Measurements from ENCODE around the gene TRIP13. TPM values are rescaled to one million over a fixed set of nuclear protein-coding genes. Genes with fewer than 3 reads are reported as not detected.

The TRIP13 gene
- total and polyA plus RNA-seq, 2 of the 4 experiments (the other 2 are of a cell fraction): 17.1 to 35.5 TPM

GRCh38 chr5:936149-937144 lies 43.8 kb downstream of the TRIP13 start:
- peaks cover 7% of the 10 kb centered on the region; the same call in 1 of the 2 replicates for H3K4me1 ChIP-seq (ENCODE audit: control insufficient read depth, insufficient read depth, low read length)
- no peak overlapping the region for H3K23ac ChIP-seq (ENCODE audit: low read depth, low read length)
- peaks cover 46% of the 10 kb centered on the region for H3K27me3 ChIP-seq (ENCODE audit: control insufficient read depth, insufficient read depth, low read length)
- H4K8ac ChIP-seq (ENCODE audit: low read depth in 2 of 2, low read length in 2 of 2): no peak overlapping the region
- ATAC-seq (ENCODE audit: low read depth) (no peak), DNase-seq (no peak)
- H3K4ac ChIP-seq (ENCODE audit: low read depth, low read length): no peak overlapping the region
- H4K20me1 ChIP-seq (ENCODE audit: insufficient read depth, low read length): no peaks in the 10 kb centered on the region
- no peaks in the 10 kb centered on the region for H3K9me1 ChIP-seq (ENCODE audit: insufficient read depth, low read length)
- dilution Hi-C loops (cut with HindIII; ENCODE audit: low sequenced_read_pairs, unreplicated experiment) (no loop called here), in situ Hi-C loops (cut with MboI; ENCODE audit: low sequenced_read_pairs) (loop anchor here (10.0 kb wide), 3 partner anchors 198 to 708 kb away; no protein-coding TSS in a partner anchor), intact Hi-C loops (cut with micrococcal nuclease) (no loop called here)
- POLR2A ChIA-PET (ENCODE audit: unreplicated experiment): no interaction called here
- no peak overlapping the region for H3K27ac ChIP-seq (ENCODE audit: insufficient read depth, low read length)
- no peak overlapping the region for H2BK5ac ChIP-seq (ENCODE audit: low read depth, low read length, poor library complexity, severe bottlenecking)
- H2BK120ac ChIP-seq (ENCODE audit: low read depth, low read length): no peak overlapping the region
- no peak overlapping the region for H3K4me2 ChIP-seq (ENCODE audit: low read depth, low read length)
- no peak overlapping the region; the same call in 1 of the 2 replicates for H3K18ac ChIP-seq (ENCODE audit: low read depth, low read length)
- H3K14ac ChIP-seq (replicated peaks; ENCODE audit: low read depth, low read length): no peak overlapping the region
- no peaks in the 10 kb centered on the region for H3K79me1 ChIP-seq (ENCODE audit: low read depth in 1 of 2, low read length in 2 of 2)
- H3K9ac ChIP-seq (ENCODE audit: low read depth, low read length): no peak overlapping the region
- WGBS, 2 experiments (ENCODE audit: extremely low coverage in 2 of 2, insufficient read length in 1 of 2): 88% methylated on average over 8 of the region's 19 CpGs; no CpG with 5 or more reads in 1 of the 2 experiments
- peak overlapping the region; percentile 55 for H2AK9ac ChIP-seq (replicated peaks; ENCODE audit: low read depth, low read length, poor library complexity)
- H2BK15ac ChIP-seq (ENCODE audit: low read depth, low read length): peak overlapping the region; percentile 22; the same call in 1 of the 3 replicates
- no peak overlapping the region for H3K4me3 ChIP-seq (ENCODE audit: insufficient read depth, low read depth, low read length)
- no peaks in the 10 kb centered on the region for H3K9me3 ChIP-seq (ENCODE audit: control insufficient read depth, insufficient read depth, low read length)
- CTCF ChIA-PET: interaction anchor here (1.0 to 1.5 kb wide), 3 partner anchors 12 to 231 kb away, joined by 3 to 6 read pairs (median 4); no protein-coding TSS in a partner anchor
- no peak overlapping the region for H3K56ac ChIP-seq (ENCODE audit: extremely low read depth, insufficient read depth, low read length)
- H2AK5ac ChIP-seq (ENCODE audit: low read depth, low read length): peak overlapping the region; percentile 39; the same call in 1 of the 2 replicates
- H4K91ac ChIP-seq (ENCODE audit: insufficient read depth, low read depth, low read length): no peak overlapping the region
- H2BK20ac ChIP-seq (ENCODE audit: low read depth, low read length): no peak overlapping the region
- H4K5ac ChIP-seq (ENCODE audit: low read depth, low read length): no peak overlapping the region
- H2AFZ ChIP-seq (replicated peaks; ENCODE audit: low read length, poor library complexity): no peak overlapping the region
- no peaks in the 10 kb centered on the region for H3K36me3 ChIP-seq (ENCODE audit: control insufficient read depth, insufficient read depth, low read length)
- BruUV-seq (replicated peaks): no TSS peak
- TF ChIP-seq SMC3 (IDR thresholded peaks at IDR 0.05; ENCODE audit: low read depth, low read length) (no peak), MAFK (IDR thresholded peaks at IDR 0.05; ENCODE audit: low read depth, low read length) (no peak), POLR2A (IDR thresholded peaks at IDR 0.05; ENCODE audit: low read depth, low read length) (no peak), CEBPB (IDR thresholded peaks at IDR 0.05; ENCODE audit: low read depth, low read length) (no peak), CTCF (conservative IDR thresholded peaks at IDR 0.05; ENCODE audit: low read depth, low read length) (no peak), MXI1 (IDR thresholded peaks at IDR 0.05; ENCODE audit: borderline replicate concordance, low read depth, low read length) (no peak), CHD1 (IDR thresholded peaks at IDR 0.05; ENCODE audit: low read depth, low read length) (no peak), RFX5 (IDR thresholded peaks at IDR 0.05; ENCODE audit: low read depth, low read length) (no peak), RAD21 (IDR thresholded peaks at IDR 0.05; ENCODE audit: low read length) (no peak), FOS (IDR thresholded peaks at IDR 0.05; ENCODE audit: low read depth, low read length) (no peak), BHLHE40 (IDR thresholded peaks at IDR 0.05; ENCODE audit: low read depth, low read length) (no peak), USF2 (IDR thresholded peaks at IDR 0.05; ENCODE audit: low read depth, low read length) (no peak), NFE2L2 (IDR thresholded peaks at IDR 0.05; ENCODE audit: low read depth, low read length) (no peak)
- TF ChIP-seq, protein P1, sequence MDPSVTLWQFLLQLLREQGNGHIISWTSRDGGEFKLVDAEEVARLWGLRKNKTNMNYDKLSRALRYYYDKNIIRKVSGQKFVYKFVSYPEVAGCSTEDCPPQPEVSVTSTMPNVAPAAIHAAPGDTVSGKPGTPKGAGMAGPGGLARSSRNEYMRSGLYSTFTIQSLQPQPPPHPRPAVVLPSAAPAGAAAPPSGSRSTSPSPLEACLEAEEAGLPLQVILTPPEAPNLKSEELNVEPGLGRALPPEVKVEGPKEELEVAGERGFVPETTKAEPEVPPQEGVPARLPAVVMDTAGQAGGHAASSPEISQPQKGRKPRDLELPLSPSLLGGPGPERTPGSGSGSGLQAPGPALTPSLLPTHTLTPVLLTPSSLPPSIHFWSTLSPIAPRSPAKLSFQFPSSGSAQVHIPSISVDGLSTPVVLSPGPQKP (IDR thresholded peaks at IDR 0.05; ENCODE audit: borderline replicate concordance, low read depth, low read length): no peak

All from IMR-90 (cell line).